Neural cell (in vitro differentiated cells): ENCODE data around the gene MYO7B.

Source experiments
- POLR2AphosphoS5 ChIP-seq: IDR thresholded peaks from 2 replicates; pipeline ENCODE4 v1.6.1; 2012
- TF ChIP-seq, protein P1 (sequence below): fragments of 450-650 bp; IDR thresholded peaks from 2 replicates; pipeline ENCODE4 v1.5.1; 2014; ENCODE audit warnings: antibody characterized with exemption, mild to moderate bottlenecking, moderate library complexity; ENCODE audit not compliant: poor library complexity, severe bottlenecking

- TF ChIP-seq, protein P1, sequence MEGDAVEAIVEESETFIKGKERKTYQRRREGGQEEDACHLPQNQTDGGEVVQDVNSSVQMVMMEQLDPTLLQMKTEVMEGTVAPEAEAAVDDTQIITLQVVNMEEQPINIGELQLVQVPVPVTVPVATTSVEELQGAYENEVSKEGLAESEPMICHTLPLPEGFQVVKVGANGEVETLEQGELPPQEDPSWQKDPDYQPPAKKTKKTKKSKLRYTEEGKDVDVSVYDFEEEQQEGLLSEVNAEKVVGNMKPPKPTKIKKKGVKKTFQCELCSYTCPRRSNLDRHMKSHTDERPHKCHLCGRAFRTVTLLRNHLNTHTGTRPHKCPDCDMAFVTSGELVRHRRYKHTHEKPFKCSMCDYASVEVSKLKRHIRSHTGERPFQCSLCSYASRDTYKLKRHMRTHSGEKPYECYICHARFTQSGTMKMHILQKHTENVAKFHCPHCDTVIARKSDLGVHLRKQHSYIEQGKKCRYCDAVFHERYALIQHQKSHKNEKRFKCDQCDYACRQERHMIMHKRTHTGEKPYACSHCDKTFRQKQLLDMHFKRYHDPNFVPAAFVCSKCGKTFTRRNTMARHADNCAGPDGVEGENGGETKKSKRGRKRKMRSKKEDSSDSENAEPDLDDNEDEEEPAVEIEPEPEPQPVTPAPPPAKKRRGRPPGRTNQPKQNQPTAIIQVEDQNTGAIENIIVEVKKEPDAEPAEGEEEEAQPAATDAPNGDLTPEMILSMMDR, result no peak
- TF ChIP-seq POLR2AphosphoS5, result no peak
Measured at GRCh38 chr2:127658146-127658545, 122.7 kb downstream of the MYO7B start.
